Psoas muscle (tissue), 8 donors: ENCODE data around the gene DNMT3B. TPM values are rescaled to one million over a fixed set of nuclear protein-coding genes. Genes with fewer than 3 reads are reported as not detected.

Source experiments
- ATAC-seq, 4 donors: fragments of 200-7000 bp; cut with Tn5 transposase; one replicate each; pipeline ENCODE4 v1.9.1; 2020; ENCODE audit warnings: moderate library complexity in 3 of 4, mild to moderate bottlenecking in 2 of 4
- DNase-seq, 2 donors: peaks; one replicate each; pipeline ENCODE4 v3.0.0-alpha.2; 2020
- H3K27ac ChIP-seq: fragments of 200-600 bp; one replicate; pipeline ENCODE4 v1.8.0; 2022
- H3K27me3 ChIP-seq, 3 donors: fragments of 200-600 bp in 1 of 3; one replicate each; pipeline versions ENCODE4 v1.6.1 to v1.8.0; 2013 to 2022; ENCODE audit warnings: low read length in 2 of 3, mild to moderate bottlenecking in 2 of 3, moderate library complexity in 1 of 3; ENCODE audit not compliant: insufficient read depth in 3 of 3
- H3K36me3 ChIP-seq, 2 donors: fragments of 200-600 bp in 1 of 2; one replicate each; pipeline versions ENCODE4 v1.6.1 to v1.8.0; 2013 to 2022; ENCODE audit warnings: low read depth in 1 of 2, mild to moderate bottlenecking in 1 of 2, moderate library complexity in 1 of 2; ENCODE audit not compliant: insufficient read depth in 1 of 2
- H3K4me1 ChIP-seq: fragments of 200-600 bp; one replicate; pipeline ENCODE4 v1.8.0; 2022
- H3K4me3 ChIP-seq: fragments of 200-600 bp; one replicate; pipeline ENCODE4 v1.8.0; 2022; ENCODE audit warnings: mild to moderate bottlenecking
- H3K9me3 ChIP-seq: fragments of 200-600 bp; one replicate; pipeline ENCODE4 v1.8.0; 2022
- CTCF ChIP-seq: fragments of 200-600 bp; IDR thresholded peaks from one replicate; pipeline ENCODE4 v1.8.0; 2022; ENCODE audit warnings: antibody characterized with exemption
- WGBS, 3 donors: extraction: QIAGEN DNeasy Blood & Tissue Kit; methylation state at CpG; one replicate each; pipeline versions ENCODE4 v1.1.6 to v1.1.7; 2013; 5-methylcytosine and 5-hydroxymethylcytosine counted together
- intact Hi-C, 2 donors: fragments of 100-400 bp; cut with DNase I; formaldehyde crosslinking; loops; one replicate each; pipeline versions ENCODE4 v1.11.0 to v1.14.2; 2022
- polyA plus RNA-seq, 3 donors: library from polyadenylated mRNA; stranded (reverse); fragments of 200-250 nt; gene quantifications; one replicate each; pipeline ENCODE4 v1.2.3, GENCODE V29; 2013
- total RNA-seq, 4 donors: library from RNA; stranded (reverse); fragmentation: NEBNext Ultra II Directional in 2 of 4; extraction: Animal tissue kit (Norgen Biotek cat#: 25700) in 2 of 4; gene quantifications; one replicate each; pipeline versions ENCODE4 v1.2.1 to v1.2.4, GENCODE V29; 2021 to 2023
- donor health status: healthy with polysubstance abuse.
- donor health status: DM: no; HTN: no; CAD: no; lungs with moderate emphysema.
- donor health status: Bipolar disorder and iron deficiency.
- donor health status: healthy.
- donor health status: DM: yes; HTN: yes; CAD: no.
- donor health status: DM: no; HTN: no; CAD: no.
- donor health status: DM: no; HTN: no; CAD: no.
- donor health status: DM: yes; HTN: yes; CAD: no.

Gene DNMT3B
- total and polyA plus RNA-seq, 7 donors, result 0.08 to 0.64 (median 0.17) TPM

GRCh38 chr20:32820698-32821377 lies 58.7 kb downstream of the DNMT3B start:
- H3K9me3 ChIP-seq, result no peaks in the 10 kb centered on the region
- H3K4me3 ChIP-seq, result peak overlapping the region; percentile 82
- peaks cover 0 to 5% of the 10 kb centered on the region in 2 donors for H3K36me3 ChIP-seq
- H3K27ac ChIP-seq, result peak overlapping the region; percentile 90
- H3K27me3 ChIP-seq, result no peaks in the 10 kb centered on the region
- WGBS, 3 donors, result 70 to 72% (median 71%) methylated on average over 25 of the region's 25 CpGs
- intact Hi-C loops, result no loop called here
- peaks cover 45% of the 10 kb centered on the region for H3K4me1 ChIP-seq
- ATAC-seq (peak in 2 of 4 donors; percentile 5 to 11), DNase-seq (no peak)
- no peak for TF ChIP-seq CTCF

GRCh38 chr20:32822225-32822624 lies 60.0 kb downstream of the DNMT3B start:
- DNase-seq (no peak), ATAC-seq (no peak)
- intact Hi-C loops, result no loop called here
- Histone ChIP-seq H3K4me1 (peaks cover 45% of the 10 kb centered on the region), H3K27ac (peak overlapping the region; percentile 46), H3K27me3 (no peaks in the 10 kb centered on the region), H3K9me3 (no peaks in the 10 kb centered on the region), H3K4me3 (no peak overlapping the region), H3K36me3 (peaks cover 0 to 19% of the 10 kb centered on the region in 2 donors)
- WGBS, 3 donors, result 58 to 73% (median 58%) methylated on average over 5 of the region's 5 CpGs
- TF ChIP-seq CTCF, result no peak

GRCh38 chr20:32823078-32823477 lies 60.9 kb downstream of the DNMT3B start:
- peak; percentile 4 for TF ChIP-seq CTCF
- no peaks in the 10 kb centered on the region for H3K27me3 ChIP-seq
- no peaks in the 10 kb centered on the region for H3K9me3 ChIP-seq
- H3K4me1 ChIP-seq, result peaks cover 47% of the 10 kb centered on the region
- peaks cover 0 to 28% of the 10 kb centered on the region in 2 donors for H3K36me3 ChIP-seq
- ATAC-seq (peak in 2 of 4 donors; percentile 36 to 41), DNase-seq (no peak)
- WGBS, 3 donors, result 83 to 88% (median 87%) methylated on average over 3 of the region's 3 CpGs
- peak overlapping the region; percentile 46 for H3K27ac ChIP-seq
- H3K4me3 ChIP-seq, result no peak overlapping the region
- intact Hi-C loops, result no loop called here

GRCh38 chr20:32823737-32824588 lies 61.8 kb downstream of the DNMT3B start:
- peaks cover 52% of the 10 kb centered on the region for H3K4me1 ChIP-seq
- H3K27ac ChIP-seq, result peak overlapping the region; percentile 46
- no peak for ATAC-seq
- no peaks in the 10 kb centered on the region for H3K9me3 ChIP-seq
- H3K4me3 ChIP-seq, result no peak overlapping the region
- H3K27me3 ChIP-seq, result no peaks in the 10 kb centered on the region
- 82 to 88% (median 84%) methylated on average over 7 of the region's 7 CpGs for WGBS, 3 donors
- peaks cover 2 to 33% of the 10 kb centered on the region in 2 donors for H3K36me3 ChIP-seq
- intact Hi-C loops, result no loop called here
- DNase-seq, result no peak
- TF ChIP-seq CTCF, result no peak
